Measurements from ENCODE around the gene REPIN1.

The REPIN1 gene

GRCh38 chr7:150337659-150338081 is 31.0 kb upstream of the REPIN1 start:
- no peak for DNase-seq

GRCh38 chr7:150338166-150338829 is 30.3 kb upstream of the REPIN1 start:
- no peak for DNase-seq

- DNase-seq, result no peak
Observed at GRCh38 chr7:150339409-150339809, 29.2 kb upstream of the REPIN1 start.

DNA sequence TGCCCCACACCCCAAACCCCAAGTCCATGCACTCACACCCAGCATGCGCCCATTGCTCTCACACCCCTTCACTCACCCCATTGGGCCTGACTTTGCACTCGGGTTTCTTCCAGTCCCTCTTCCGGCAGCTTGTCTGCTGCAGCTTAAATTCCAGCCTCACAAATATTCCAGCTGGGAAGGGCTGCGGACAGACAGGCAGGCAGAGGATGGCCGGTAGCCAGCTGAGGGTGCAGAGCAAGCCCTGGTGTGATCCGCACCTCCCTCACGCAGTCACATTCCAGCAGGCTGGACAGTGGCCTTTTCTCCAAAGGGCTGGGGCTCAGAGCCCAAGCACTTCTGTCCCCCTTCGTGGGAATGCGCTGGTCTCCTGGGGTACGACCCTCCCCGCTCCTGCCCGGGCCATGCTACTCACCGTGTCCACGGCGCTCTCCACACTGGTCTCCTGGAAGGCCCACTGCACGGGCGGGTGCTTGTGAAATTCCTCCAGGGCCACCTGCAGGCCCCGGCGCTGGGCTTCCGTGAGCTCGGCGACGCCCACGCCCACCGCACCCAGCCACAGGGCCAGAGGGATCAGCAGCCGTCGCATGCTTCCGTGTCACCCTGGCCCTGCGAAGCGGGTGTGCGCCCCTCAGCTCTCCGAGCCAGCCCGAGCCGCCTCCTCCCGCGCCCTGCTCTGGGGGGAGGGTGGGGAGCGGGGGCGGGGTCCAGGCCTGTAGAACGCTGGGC is 28.4 kb upstream of the REPIN1 start:
- peak; percentile 43 for DNase-seq

DNA sequence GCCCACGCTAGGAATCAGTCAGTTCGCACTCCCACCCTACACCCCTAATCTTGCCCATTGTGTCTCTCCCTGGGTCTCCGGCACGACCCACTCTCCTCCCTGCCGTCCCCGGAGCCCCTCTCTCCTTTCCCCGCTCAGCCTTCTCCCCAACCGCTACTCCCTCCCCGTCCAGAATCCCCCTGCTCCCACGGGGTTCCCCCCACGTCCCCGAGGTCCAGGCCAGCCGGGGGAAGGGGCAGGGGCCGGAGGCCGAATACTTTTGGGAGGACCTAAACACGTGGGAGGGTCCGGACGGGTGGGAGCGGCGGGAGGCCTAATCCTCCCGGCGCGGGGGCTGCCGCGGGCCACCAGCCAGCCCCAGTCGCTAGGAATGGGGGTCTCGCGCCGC is 27.8 kb upstream of the REPIN1 start:
- no peak for DNase-seq

- no peak for DNase-seq
Observed at GRCh38 chr7:150341263-150342120, 27.1 kb upstream of the REPIN1 start, which contains the start of gene RARRES2. RARRES2 (minus strand) TSS chr7:150341629; CDS start chr7:150340609, 1,020 bp downstream.

DNA sequence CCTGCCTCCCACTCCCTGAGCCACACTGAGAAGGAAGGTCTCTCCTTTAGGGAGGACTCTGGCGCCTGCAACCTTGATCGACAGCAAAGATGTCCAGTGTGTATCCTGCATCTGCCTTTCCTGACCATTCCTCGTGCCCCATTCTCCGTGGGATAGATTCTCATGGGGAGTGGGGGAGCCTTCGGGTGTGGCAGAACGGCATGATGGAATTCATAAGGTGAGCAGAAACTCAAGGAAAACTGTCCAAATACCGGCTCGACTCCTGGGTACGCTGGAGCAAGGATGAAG is 26.6 kb upstream of the REPIN1 start:
- no peak for DNase-seq

GRCh38 chr7:150343225-150343624 is 25.4 kb upstream of the REPIN1 start:
- no peak for DNase-seq

GRCh38 chr7:150344299-150344698 is 24.3 kb upstream of the REPIN1 start:
- no peak for DNase-seq

GRCh38 chr7:150345012-150345411 is 23.6 kb upstream of the REPIN1 start:
- no peak for DNase-seq

DNA sequence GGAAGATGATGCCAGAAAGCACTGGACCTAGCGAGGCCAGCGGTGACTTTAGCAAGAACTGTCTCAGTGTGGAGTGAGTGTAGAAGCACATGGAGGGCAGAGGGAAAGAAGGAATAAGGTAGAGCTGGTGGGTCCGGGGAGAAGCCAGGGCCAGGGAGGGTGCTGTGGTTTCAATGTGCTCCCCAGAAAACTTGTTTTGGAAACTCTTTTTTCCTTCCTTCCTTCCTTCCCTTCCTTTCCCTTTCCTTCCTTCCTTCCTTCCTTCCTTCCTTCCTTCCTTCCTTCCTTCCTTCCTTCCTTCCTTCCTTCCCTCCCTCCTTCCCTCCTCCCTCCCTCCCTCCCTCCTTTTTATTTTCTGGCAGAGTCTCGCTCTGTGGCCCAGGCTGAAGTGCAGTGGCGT is 21.7 kb upstream of the REPIN1 start:
- DNase-seq, result no peak

DNA sequence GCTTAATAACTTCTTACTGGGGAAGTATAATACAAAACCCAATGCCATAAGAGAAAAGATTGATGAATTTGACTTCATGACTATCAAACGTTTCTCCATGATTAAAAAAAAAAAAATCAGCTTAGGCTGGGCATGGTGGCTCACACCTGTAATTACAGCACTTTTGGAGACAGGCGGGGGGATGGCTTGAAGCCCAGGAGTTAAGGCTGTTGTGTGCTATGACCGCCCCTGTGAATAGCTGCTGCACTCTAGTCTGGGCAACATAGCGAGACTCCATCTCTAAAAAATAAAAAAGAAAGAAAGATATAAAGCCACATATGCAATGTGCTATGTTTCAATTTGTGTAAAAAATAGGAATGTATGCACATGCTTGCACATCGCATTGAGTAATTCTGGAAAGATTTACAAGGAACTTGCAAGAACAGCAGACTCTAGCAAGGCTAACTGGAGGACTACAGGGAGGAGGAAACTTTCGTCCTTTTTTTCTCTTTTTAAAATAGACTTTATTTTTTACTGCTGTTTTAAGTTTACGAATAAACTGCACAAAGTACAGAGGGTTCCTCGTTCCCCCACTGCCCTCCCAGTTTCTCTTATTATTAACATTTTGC is 16.9 kb upstream of the REPIN1 start:
- DNase-seq, result no peak

DNA sequence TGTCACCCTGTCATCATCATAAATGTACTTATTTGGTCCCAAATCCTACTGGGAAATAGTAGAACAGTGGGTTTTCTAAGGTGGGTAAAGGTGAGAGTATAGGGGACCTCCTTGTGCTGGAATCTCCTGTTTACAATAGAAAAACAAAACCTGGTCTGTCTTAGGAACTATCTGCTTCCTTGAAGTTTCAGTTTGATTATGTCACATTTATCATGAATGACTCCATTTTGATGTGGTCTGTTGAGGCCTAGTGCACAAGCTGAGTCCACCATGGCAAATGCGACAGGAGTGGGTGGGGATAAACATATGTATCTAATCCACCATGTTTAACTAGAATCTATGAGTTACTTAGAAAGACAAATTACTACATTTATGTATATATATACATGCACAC is 13.0 kb upstream of the REPIN1 start:
- no peak for DNase-seq

- DNase-seq, result peak; percentile 80
Observed at GRCh38 chr7:150356265-150356897, 12.2 kb upstream of the REPIN1 start.

GRCh38 chr7:150357270-150357669 is 11.4 kb upstream of the REPIN1 start:
- peak; percentile 58 for DNase-seq

DNA sequence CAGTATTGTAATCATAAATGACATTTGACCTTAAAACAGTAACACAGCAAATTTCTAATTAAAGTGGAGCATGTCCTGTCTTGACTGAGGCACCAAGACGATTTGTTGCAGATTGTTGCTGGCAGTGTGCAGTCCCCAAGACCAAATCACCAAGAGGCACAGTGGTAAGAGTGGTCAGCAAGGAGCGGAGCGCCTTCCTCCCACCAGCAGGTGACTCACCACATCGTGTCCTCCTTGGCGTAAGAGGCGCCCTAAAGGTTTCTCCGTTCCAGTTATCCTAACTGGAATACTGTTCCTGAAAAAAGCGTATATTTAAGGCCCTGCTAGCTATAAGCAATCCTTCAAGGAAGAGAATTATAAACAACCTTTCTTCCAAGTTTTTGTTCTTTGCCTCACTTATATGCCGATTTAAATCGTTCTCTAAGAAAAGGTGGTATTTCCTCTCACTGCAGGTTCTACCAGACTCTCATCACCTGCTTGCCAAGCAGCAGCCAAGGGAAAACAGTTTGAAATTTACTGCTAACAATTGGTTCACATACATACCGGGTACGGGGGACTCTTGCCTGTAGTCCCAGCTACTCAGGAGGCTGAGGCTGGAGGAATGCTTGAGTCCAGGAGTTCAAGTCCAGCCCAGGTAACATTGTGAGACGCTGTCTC is 10.7 kb upstream of the REPIN1 start:
- no peak for DNase-seq

DNA sequence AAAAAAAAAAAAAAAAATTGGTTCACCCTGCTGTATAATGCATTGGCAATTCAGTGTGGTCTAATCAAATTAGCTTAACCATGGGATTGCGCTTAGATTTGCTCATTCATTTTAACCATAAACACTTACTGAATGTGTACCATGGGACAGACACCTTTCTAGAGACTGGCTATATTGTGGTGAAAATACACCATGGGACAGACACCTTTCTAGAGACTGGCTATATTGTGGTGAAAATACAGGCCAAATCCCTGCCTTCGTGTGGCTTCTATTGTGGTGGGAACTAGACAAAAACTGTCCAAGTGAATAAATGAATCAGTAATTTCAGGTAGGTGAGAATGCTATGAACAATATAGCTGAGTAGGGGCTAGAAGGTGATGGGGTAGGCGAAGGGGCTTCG is 10.2 kb upstream of the REPIN1 start:
- DNase-seq, result no peak

GRCh38 chr7:150358988-150359621 is 9.5 kb upstream of the REPIN1 start:
- DNase-seq, result no peak

DNA sequence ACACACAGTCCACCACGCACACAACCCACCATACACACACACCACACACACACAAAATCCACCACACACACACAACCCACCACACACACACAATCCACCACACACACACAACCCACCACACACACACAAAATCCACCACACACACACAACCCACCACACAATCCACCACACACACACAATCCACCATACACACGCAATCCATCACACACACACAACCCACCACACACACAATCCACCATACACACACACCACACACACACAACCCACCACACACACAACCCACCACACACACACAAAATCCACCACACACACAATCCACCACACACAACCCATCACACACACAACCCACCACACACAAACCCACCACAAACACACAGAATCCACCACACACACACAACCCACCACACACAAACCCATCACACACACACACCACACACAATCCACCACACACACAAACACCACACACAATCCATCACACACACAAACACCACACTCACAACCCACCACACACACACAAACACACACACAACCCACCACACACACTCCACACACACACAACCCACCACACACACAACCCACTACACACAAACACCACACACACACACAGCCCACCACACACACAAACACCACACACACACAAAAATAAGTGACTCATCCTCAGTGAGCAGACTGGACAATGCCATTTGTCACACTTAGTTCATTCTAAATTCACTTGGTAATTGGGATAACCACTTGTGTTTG is 8.8 kb upstream of the REPIN1 start:
- DNase-seq, result no peak

GRCh38 chr7:150360363-150361058 is 8.1 kb upstream of the REPIN1 start:
- DNase-seq, result no peak

DNA sequence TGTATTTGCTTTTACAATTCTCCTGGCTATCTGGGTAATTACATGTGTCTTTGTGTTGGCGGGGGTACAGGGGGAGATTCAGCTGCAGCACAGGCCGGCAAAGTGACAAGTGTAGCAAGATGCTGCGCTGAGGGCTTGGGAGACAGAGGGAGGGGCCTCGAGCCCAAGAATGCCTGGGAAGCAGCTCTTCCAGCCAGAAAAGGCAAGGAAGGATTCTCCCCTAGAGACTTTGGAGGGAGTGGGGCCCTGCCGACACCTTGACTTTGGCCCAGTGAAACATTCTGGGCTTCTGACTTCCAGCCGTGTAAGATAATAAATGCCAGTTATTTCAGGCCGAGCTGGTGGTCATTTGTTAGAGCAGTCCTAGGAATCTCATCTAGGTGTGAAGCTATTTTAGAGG is 7.2 kb upstream of the REPIN1 start:
- no peak for DNase-seq

All from hematopoietic multipotent progenitor cell treated with erythropoietin and hydrocortisone succinate and interleukin-3 and kit ligand, for 6 days (in vitro differentiated cells).